Keratinocyte (primary cell): ENCODE results near the gene INAFM1. TPM values are rescaled to one million over a fixed set of nuclear protein-coding genes. Genes with fewer than 3 reads are reported as not detected.

Experiments
- DNase-seq: peaks from one replicate; pipeline ENCODE4 v3.0.0-alpha.2; 2011; ENCODE audit warnings: low read depth, missing footprints, low spot score
- FAIRE-seq: peaks from 2 replicates; lab custom pipeline; 2011; peaks lifted over from hg19 to GRCh38; lab: Jason Lieb, UNC
- H2AFZ ChIP-seq: 2 replicates; pipeline ENCODE4 v1.6.0; 2012; ENCODE audit warnings: low read length, control low read depth, inconsistent platforms; ENCODE audit not compliant: control insufficient read depth
- H3K27ac ChIP-seq: 2 replicates; pipeline ENCODE4 v1.5.1; 2011; ENCODE audit warnings: low read length; ENCODE audit not compliant: control insufficient read depth, insufficient read depth
- H3K27me3 ChIP-seq: 3 replicates; pipeline ENCODE4 v1.6.0; 2011; ENCODE audit warnings: low read length; ENCODE audit not compliant: control insufficient read depth, insufficient read depth; ENCODE audit errors: extremely low read depth
- H3K36me3 ChIP-seq, 2 experiments: 2 replicates in 1 of 2; 3 replicates in 1 of 2; pipeline ENCODE4 v1.5.1; 2011; ENCODE audit warnings: low read length in 2 of 2, mild to moderate bottlenecking in 1 of 2; ENCODE audit not compliant: control insufficient read depth in 2 of 2, insufficient read depth in 2 of 2; ENCODE audit errors: extremely low read depth in 1 of 2
- H3K4me1 ChIP-seq: 3 replicates; pipeline ENCODE4 v1.5.1; 2011; ENCODE audit warnings: low read length; ENCODE audit not compliant: control insufficient read depth, insufficient read depth; ENCODE audit errors: extremely low read depth
- H3K4me2 ChIP-seq: 3 replicates; pipeline ENCODE4 v1.6.0; 2011; ENCODE audit warnings: low read depth, low read length; ENCODE audit not compliant: control insufficient read depth, insufficient read depth; ENCODE audit errors: extremely low read depth
- H3K4me3 ChIP-seq, 3 experiments: fragments of 200-600 bp in 1 of 3; sonication (generic) in 1 of 3; 2 replicates in 2 of 3; 3 replicates in 1 of 3; pipeline ENCODE4 v1.5.1; 2011 to 2016; ENCODE audit warnings: low read length in 3 of 3, mild to moderate bottlenecking in 3 of 3, control low read depth in 2 of 3, inconsistent platforms in 1 of 3, low read depth in 1 of 3, mixed read lengths in 1 of 3, mixed run types in 1 of 3, moderate library complexity in 1 of 3; ENCODE audit not compliant: control insufficient read depth in 2 of 3, insufficient read depth in 2 of 3; ENCODE audit errors: extremely low read depth in 1 of 3
- H3K79me2 ChIP-seq: 2 replicates; pipeline ENCODE4 v1.6.0; 2012; ENCODE audit warnings: low read length; ENCODE audit not compliant: control insufficient read depth, insufficient read depth
- H3K9ac ChIP-seq: 3 replicates; pipeline ENCODE4 v1.6.0; 2011; ENCODE audit warnings: low read length; ENCODE audit not compliant: control insufficient read depth, insufficient read depth; ENCODE audit errors: extremely low read depth
- H3K9me1 ChIP-seq: 3 replicates; pipeline ENCODE4 v1.6.0; 2011; ENCODE audit warnings: low read length; ENCODE audit not compliant: control insufficient read depth, insufficient read depth; ENCODE audit errors: extremely low read depth
- H3K9me3 ChIP-seq: 2 replicates; pipeline ENCODE4 v1.5.1; 2012; ENCODE audit warnings: low read depth, low read length; ENCODE audit not compliant: control insufficient read depth
- H4K20me1 ChIP-seq: 3 replicates; pipeline ENCODE4 v1.6.0; 2011; ENCODE audit warnings: low read length; ENCODE audit not compliant: control insufficient read depth, insufficient read depth; ENCODE audit errors: extremely low read depth
- CTCF ChIP-seq, 3 experiments: IDR thresholded peaks in 1 of 3; conservative IDR thresholded peaks in 1 of 3; optimal IDR thresholded peaks in 1 of 3; 2 replicates in 2 of 3; 3 replicates in 1 of 3; pipeline versions ENCODE3 to v1.5.1; 2011; ENCODE audit warnings: low read length in 3 of 3, mild to moderate bottlenecking in 3 of 3, moderate library complexity in 2 of 3, control low read depth in 1 of 3, inconsistent platforms in 1 of 3; ENCODE audit not compliant: insufficient read depth in 2 of 3; ENCODE audit errors: extremely low read depth in 1 of 3
- EZH2 ChIP-seq: IDR thresholded peaks from one replicate; pipeline ENCODE4 v1.6.1; 2012; ENCODE audit warnings: inconsistent platforms, mild to moderate bottlenecking, low read length, moderate library complexity
- dilution Hi-C: fragments of 300-500 bp; cut with MboI; formaldehyde crosslinking; loops from one replicate; pipeline ENCODE4 v1.7.0; 2020; ENCODE audit warnings: low sequenced_read_pairs; ENCODE audit not compliant: extremely low pct_ligation_motif_present
- polyA plus RNA-seq, 5 experiments: library from polyadenylated mRNA; depleted of rRNA in 3 of 5; stranded (reverse) in 3 of 5; stranded (forward) in 1 of 5; unstranded in 1 of 5; fragments of >200 nt; gene quantifications; 1 replicate in 1 of 5; 2 replicates in 3 of 5; 3 replicates in 1 of 5; pipeline versions ENCODE4 v1.2.1 to v1.2.3, GENCODE V29; 2011 to 2012; ENCODE audit warnings: missing spikeins in 2 of 5, low read depth in 1 of 5, low replicate concordance in 1 of 5

INAFM1 gene
- polyA plus RNA-seq, 1 donor (not counting 4 experiments of a cell fraction or from before 2014, with no cell fraction given), result 0.35 TPM

DNA sequence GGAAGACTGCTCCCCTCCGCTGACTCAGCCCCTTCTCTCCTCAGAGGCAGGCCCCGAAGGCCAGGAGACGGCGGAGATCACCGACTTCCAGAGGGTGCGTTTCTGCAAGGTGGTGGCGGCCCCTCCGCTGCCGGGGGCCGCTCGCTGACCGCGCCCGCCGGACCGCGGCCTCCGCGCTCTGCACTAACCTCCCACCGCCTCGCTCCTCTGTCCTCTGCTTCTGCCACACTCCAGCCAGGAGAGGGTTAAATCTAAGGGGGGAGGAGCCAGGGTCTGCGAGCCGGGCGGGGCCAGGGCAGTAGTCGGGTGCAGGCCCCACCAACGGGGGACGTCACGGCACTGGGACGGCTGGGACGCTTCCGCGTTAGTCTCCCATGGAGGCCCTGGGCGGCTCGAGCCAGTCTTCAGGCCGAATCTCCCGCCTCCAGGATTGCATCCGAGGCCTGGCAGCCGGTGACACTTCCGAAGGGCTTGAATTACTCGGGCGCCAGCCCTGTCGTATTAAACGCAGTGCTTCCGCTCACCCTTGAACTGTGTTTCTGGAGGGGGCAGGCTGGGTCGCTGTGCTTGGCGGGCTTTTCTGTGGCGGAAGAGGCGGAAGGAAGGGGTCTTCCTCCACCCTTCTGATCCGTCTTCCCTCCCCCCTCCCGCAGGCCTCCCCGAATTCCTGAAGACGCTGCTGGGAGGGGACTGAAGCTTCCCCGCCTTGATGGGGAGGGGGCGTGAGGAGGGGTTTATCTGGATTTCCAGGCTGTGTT is 1.2 kb upstream of the INAFM1 start:
- FAIRE-seq, result no peak
- peak overlapping the region; percentile 93 for H3K4me2 ChIP-seq
- H3K79me2 ChIP-seq, result no peaks in the 10 kb centered on the region
- H3K4me1 ChIP-seq, result peaks cover 11% of the 10 kb centered on the region
- dilution Hi-C loops, result no loop called here
- no peaks in the 10 kb centered on the region for H3K27me3 ChIP-seq
- H3K36me3 ChIP-seq, result peaks cover 2 to 14% of the 10 kb centered on the region in 2 experiments
- H3K27ac ChIP-seq, result peak overlapping the region; percentile 94
- peak overlapping the region; percentile 95 for H3K9ac ChIP-seq
- H2AFZ ChIP-seq, result peak overlapping the region; percentile 62
- H3K9me1 ChIP-seq, result no peaks in the 10 kb centered on the region
- no peak for DNase-seq
- no peaks in the 10 kb centered on the region for H3K9me3 ChIP-seq
- peak overlapping the region; percentile 60 to 88 (median 86) for H3K4me3 ChIP-seq
- H4K20me1 ChIP-seq, result no peaks in the 10 kb centered on the region
- TF ChIP-seq CTCF (optimal IDR thresholded peaks at IDR 0.05 in 1 of 3, IDR thresholded peaks at IDR 0.05 in 1 of 3, conservative IDR thresholded peaks at IDR 0.05 in 1 of 3; ENCODE audit: extremely low read depth in 1 of 3, insufficient read depth in 2 of 3, low read length in 3 of 3) (no peak), EZH2 (no peak)

GRCh38 chr19:47274891-47275761 is 441 bp downstream of the INAFM1 start:
- Histone ChIP-seq H3K36me3 (peaks cover 2 to 14% of the 10 kb centered on the region in 2 experiments), H3K9me3 (no peaks in the 10 kb centered on the region), H2AFZ (no peak overlapping the region), H4K20me1 (no peaks in the 10 kb centered on the region), H3K27me3 (no peaks in the 10 kb centered on the region), H3K4me3 (peak overlapping the region; percentile 16 to 56 (median 55)), H3K4me2 (peak overlapping the region; percentile 67), H3K4me1 (peaks cover 11% of the 10 kb centered on the region), H3K27ac (no peak overlapping the region), H3K9ac (peak overlapping the region; percentile 54), H3K79me2 (no peaks in the 10 kb centered on the region), H3K9me1 (no peaks in the 10 kb centered on the region)
- dilution Hi-C loops, result no loop called here
- DNase-seq, result no peak
- TF ChIP-seq EZH2 (no peak), CTCF (optimal IDR thresholded peaks at IDR 0.05 in 1 of 3, IDR thresholded peaks at IDR 0.05 in 1 of 3, conservative IDR thresholded peaks at IDR 0.05 in 1 of 3; ENCODE audit: extremely low read depth in 1 of 3, insufficient read depth in 2 of 3, low read length in 3 of 3) (no peak)
- FAIRE-seq, result no peak
